PC-9 (cell line): Measurements from ENCODE around the gene ERAS.

ENCODE experiments used
- CTCF ChIP-seq: fragments of 200-600 bp; sonication (generic); conservative IDR thresholded peaks from 2 replicates; pipeline ENCODE4 v1.6.1; 2017; ENCODE audit warnings: mixed run types, antibody characterized with exemption, mild to moderate bottlenecking, moderate library complexity
- EZH2 ChIP-seq: fragments of 200-600 bp; sonication (generic); IDR thresholded peaks from 2 replicates; pipeline ENCODE4 v1.8.0; 2017; ENCODE audit warnings: antibody characterized with exemption, low read depth

GRCh38 chrX:48831136-48831908, 5.0 kb downstream of the ERAS start:
- no peak for TF ChIP-seq CTCF
- no peak for TF ChIP-seq EZH2
